Effector memory CD8-positive, alpha-beta T cell (primary cell): ENCODE data around the gene ZNHIT1.

ENCODE experiments used
- ATAC-seq: fragments of 150-1000 bp; cut with Tn5 transposase; replicated peaks from 2 replicates; pipeline ENCODE4 v1.10.0; 2021; ENCODE audit warnings: mild to moderate bottlenecking, moderate library complexity
- DNase-seq, 3 experiments: peaks; one replicate each; pipeline ENCODE4 v3.0.0; 2021
- H3K27ac Mint-ChIP-seq, 2 donors: one replicate each; pipeline ENCODE4 v1.8.0; 2022; ENCODE audit warnings: mild to moderate bottlenecking in 2 of 2, mixed read lengths in 2 of 2, moderate library complexity in 2 of 2
- H3K27me3 Mint-ChIP-seq, 2 donors: one replicate each; pipeline ENCODE4 v1.8.0; 2022; ENCODE audit warnings: mixed read lengths in 2 of 2
- H3K36me3 Mint-ChIP-seq: one replicate; pipeline ENCODE4 v1.8.0; 2022; ENCODE audit warnings: mild to moderate bottlenecking, moderate library complexity, mixed read lengths; ENCODE audit not compliant: insufficient read depth
- H3K4me1 Mint-ChIP-seq, 2 donors: one replicate each; pipeline ENCODE4 v1.8.0; 2022; ENCODE audit warnings: low read depth in 2 of 2, mixed read lengths in 2 of 2
- H3K4me3 Mint-ChIP-seq, 2 donors: one replicate each; pipeline ENCODE4 v1.8.0; 2022; ENCODE audit warnings: mild to moderate bottlenecking in 2 of 2, mixed read lengths in 2 of 2, moderate library complexity in 2 of 2
- H3K9me3 Mint-ChIP-seq, 2 donors: one replicate each; pipeline ENCODE4 v1.8.0; 2022; ENCODE audit warnings: mixed read lengths in 2 of 2
- total RNA-seq, 9 experiments: gene quantifications; one replicate each; lab custom pipeline; 2026; lab: John Stamatoyannopoulos, UW

The ZNHIT1 gene
- total RNA-seq, result 31.8 to 50.4 (median 41.9) reads per million in 9 experiments

DNA sequence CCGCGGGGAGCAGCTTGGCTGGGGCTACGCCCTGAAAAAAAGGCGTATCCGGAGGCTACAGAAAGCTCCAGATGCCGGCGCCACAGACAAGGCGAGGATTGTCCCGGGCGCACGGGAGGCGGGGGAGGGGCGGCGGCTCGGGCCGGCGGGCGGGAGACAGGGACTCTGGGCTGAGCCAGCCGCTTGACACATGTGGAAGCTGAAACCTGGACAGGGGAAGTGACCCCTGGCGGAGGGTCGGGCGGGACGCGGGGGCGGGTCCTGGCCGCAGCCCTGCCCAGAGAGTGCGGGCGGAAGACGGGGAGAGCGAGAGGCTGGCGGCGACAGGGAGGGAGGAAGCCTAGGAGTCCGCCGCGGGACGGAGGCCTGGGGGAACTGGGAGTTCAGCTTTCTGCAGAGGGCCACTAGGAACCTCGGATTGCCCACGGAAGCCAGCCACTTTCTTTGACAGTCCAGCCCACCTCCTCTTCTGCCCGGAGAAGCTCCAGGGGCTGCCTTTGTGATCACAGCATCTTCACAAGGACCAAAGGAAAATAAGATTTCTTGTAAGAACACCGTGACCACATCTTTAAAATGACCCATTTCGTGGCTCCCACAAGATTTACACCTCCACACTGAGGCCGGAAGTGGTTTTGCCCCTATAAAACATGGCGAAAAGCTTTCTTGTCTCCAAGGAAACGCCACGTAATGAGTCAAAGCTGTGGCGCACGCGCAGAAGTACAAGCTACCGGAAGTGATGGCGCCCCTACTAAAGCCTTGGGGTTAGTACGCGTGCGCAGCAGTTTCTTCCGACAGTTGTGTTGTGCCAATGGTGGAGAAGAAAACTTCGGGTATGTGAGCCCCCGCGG, at the start of gene ZNHIT1, which contains the start of gene PLOD3:
TSS of gene ZNHIT1 (plus strand) at position 778 of the 848 bp plus-strand sequence. CDS start at position 809, 31 bp downstream.
TSS of gene PLOD3 (minus strand) at position 194 of the 848 bp plus-strand sequence. CDS start 307 bp downstream, outside the sequence.
- no peaks in the 10 kb centered on the region for H3K9me3 Mint-ChIP-seq
- peak within 1 kb of the TSS; percentile 98 for H3K27ac Mint-ChIP-seq
- peaks cover 44 to 46% of the 10 kb centered on the region in 2 donors for H3K4me1 Mint-ChIP-seq
- peak within 1 kb of the TSS; percentile 95 for H3K4me3 Mint-ChIP-seq
- ATAC-seq (peak; percentile 85), DNase-seq (peak; percentile 93 to 96 (median 94))
- no peaks in the 10 kb centered on the region for H3K27me3 Mint-ChIP-seq
- peaks cover 43% of the 10 kb centered on the region for H3K36me3 Mint-ChIP-seq

DNA sequence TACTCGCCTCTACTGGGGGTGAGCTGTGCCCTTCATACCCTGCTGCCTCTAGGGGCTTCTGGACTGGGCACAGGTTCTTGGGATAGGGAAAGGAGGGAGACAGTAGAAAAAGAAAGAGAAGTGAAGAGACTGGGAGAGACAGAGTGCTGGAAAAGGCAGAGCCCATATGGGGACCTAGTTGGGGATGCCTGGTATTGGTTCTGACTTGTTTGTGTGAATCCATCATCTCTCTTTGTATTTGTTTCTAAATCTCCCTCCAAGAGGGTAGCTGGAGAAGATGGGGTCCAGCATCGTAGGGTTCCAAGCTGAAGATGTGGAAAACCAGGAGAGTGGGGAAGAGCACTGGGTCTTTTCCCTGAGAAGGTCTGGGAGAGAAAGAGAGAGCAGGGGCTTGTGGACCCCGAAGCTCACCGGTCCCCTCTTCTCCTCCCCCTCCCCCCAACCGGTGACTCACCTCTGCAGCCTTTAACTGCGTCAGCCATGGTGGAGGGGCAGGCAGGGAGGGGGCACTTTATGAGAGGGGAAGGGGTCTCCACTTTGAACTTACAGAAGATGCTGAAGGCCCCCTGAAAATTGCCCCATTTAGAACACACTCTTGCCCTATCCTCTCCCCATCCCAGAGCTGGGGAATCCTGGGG, 49.4 kb upstream of the ZNHIT1 start:
- Mint-ChIP-seq H3K27me3 (peaks cover 76 to 90% of the 10 kb centered on the region in 2 donors), H3K36me3 (peaks cover 29% of the 10 kb centered on the region), H3K9me3 (peaks cover 0 to 4% of the 10 kb centered on the region in 2 donors), H3K4me3 (peak overlapping the region in 1 of 2 donors; percentile 2), H3K4me1 (peaks cover 57 to 59% of the 10 kb centered on the region in 2 donors), H3K27ac (no peak overlapping the region)
- ATAC-seq (no peak), DNase-seq (no peak)

DNA sequence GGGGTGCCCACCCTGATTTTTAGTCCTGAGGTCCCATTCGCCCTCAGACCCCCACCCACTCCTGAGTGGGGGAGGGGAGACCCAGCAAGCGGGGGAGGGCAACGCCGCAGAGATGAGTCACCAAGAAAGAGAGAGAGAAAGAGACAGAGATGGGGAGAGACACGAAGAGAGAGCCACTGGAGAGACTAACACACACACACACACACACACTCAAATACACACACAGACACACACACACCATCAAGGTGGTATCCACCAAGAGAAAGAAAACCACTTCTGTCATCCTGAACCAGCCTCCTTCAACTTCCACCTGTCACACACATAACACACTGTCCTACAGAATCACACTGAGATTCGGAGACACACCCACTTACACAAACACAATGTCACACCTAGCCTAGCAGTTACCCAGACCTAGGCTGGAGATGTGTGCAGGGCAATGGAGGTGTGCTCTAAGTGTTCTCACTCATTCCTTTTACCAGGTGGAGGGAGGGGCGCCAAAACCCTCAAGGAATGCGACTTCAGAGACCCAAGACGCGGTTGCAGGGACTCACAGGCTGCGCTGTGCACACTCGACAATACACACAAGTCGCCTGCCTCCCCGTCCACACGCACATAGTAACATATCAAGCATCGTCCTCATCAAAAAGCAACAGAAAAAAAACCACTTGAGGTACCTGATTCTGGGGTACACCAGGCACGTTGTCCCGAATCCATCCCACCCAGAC, 48.7 kb upstream of the ZNHIT1 start:
- peaks cover 82 to 97% of the 10 kb centered on the region in 2 donors for H3K27me3 Mint-ChIP-seq
- ATAC-seq (peak; percentile 2), DNase-seq (no peak)
- H3K4me3 Mint-ChIP-seq, result peak overlapping the region; percentile 36 to 57
- peaks cover 35% of the 10 kb centered on the region for H3K36me3 Mint-ChIP-seq
- no peak overlapping the region for H3K27ac Mint-ChIP-seq
- peaks cover 63 to 64% of the 10 kb centered on the region in 2 donors for H3K4me1 Mint-ChIP-seq
- H3K9me3 Mint-ChIP-seq, result peaks cover 0 to 4% of the 10 kb centered on the region in 2 donors

DNA sequence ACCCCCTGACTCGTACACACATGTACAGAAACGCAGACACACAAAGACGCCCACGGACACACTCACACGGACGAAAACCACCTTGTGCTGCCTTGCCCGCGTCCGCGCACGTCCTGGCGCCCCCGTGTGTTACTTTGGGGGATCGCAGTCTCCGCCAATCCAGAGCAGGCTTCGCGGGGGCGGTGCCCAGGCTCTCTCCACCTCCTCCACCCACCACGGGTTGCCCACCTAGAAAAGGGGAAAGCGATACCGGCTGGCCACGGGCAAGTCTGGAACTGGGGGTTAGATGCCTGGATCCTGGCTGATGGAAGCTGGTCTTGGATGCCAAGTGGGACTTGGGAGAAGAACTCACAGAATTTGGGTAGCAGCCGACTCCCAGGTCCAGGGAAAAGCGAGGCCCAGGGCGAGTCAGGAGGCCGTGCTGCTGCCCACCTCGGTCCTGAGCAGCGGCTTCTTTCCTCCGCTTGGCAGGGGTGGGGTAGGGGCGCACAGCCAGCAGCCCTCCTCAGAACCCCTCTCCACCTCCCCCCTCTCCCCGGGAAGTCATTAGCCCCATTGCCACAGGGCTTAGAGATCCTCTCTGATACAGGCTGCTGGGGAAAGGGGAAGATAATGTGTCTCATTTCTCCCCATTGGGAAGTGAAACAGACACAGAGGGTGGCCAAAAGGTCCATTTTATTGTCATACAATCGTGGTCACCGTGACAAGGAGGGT, 48.0 kb upstream of the ZNHIT1 start:
- ATAC-seq (peak; percentile 61), DNase-seq (peak; percentile 81 to 84 (median 82))
- H3K9me3 Mint-ChIP-seq, result peaks cover 0 to 4% of the 10 kb centered on the region in 2 donors
- peak overlapping the region; percentile 56 to 57 for H3K4me3 Mint-ChIP-seq
- H3K4me1 Mint-ChIP-seq, result peaks cover 64 to 66% of the 10 kb centered on the region in 2 donors
- H3K36me3 Mint-ChIP-seq, result peaks cover 31% of the 10 kb centered on the region
- H3K27me3 Mint-ChIP-seq, result peaks cover 90 to 100% of the 10 kb centered on the region in 2 donors
- no peak overlapping the region for H3K27ac Mint-ChIP-seq

DNA sequence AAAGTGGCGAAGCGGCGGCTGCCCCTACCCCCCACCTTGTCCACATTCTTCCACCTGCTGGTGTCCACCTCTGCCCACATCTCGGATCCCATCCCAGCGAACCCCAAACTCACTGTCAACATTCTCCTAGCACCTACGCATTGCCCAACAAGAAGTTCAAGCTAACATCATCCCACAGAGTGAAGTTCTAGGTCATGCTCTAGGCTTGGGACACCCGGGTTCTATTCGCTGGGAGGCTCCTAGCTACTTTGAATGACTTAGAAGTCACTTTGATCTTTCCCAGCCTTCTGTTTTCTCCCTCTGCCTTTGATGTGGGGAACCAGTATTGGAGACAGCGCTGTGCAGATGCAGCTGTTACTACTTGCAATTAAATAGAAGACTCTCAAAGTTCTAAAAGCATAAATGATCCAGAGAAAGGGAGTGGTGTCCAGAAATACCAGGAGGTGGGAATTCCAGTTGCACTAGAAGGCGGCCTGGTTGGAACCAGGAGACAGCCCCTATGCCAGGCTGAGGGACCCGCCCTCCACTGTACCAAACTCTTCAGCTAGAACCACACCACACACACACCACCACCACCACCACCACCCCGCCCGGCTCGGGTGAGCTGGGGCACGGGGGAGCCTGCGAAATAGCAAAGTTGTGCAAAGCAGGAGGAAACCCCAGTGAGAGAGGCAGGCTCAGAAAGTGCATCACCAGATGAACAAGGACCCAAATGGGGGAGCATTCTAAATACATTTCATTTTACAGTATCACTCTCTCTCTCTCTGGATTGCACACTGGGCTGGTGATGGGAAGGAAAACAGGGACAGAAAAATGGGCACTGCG, 47.1 kb upstream of the ZNHIT1 start:
- peaks cover 56 to 57% of the 10 kb centered on the region in 2 donors for H3K4me1 Mint-ChIP-seq
- H3K27ac Mint-ChIP-seq, result peak overlapping the region; percentile 3 to 42
- H3K4me3 Mint-ChIP-seq, result peak overlapping the region; percentile 56 to 66

DNA sequence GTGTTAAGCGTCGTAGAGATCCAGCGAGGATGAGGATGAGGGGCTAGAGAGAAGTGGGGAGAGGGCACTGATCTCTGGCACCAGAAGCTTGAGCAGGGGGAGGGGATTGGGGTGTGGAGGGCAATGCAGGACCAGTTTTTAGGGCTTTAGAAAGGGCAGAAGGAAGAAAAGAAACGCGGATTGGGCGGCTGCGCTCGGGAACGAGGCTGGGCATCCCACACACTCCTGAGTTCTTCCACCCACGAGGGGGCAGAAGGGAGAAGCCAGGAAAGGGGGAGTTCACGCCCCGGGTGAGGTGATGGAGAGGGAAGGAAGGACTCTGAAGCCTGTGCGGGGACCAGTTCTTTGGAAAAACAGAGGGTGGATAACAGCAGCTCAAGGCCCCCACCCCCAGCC, 46.5 kb upstream of the ZNHIT1 start:
- Mint-ChIP-seq H3K4me1 (peaks cover 52 to 54% of the 10 kb centered on the region in 2 donors), H3K9me3 (no peaks in the 10 kb centered on the region), H3K27me3 (peaks cover 90 to 100% of the 10 kb centered on the region in 2 donors), H3K27ac (peak overlapping the region; percentile 3 to 42), H3K36me3 (peaks cover 21% of the 10 kb centered on the region), H3K4me3 (peak overlapping the region; percentile 56 to 66)
- ATAC-seq (no peak), DNase-seq (no peak)

More for the DNA sequence above, 47.1 kb upstream of the ZNHIT1 start:
- no peak for DNase-seq
- peaks cover 90 to 100% of the 10 kb centered on the region in 2 donors for H3K27me3 Mint-ChIP-seq
- peaks cover 22% of the 10 kb centered on the region for H3K36me3 Mint-ChIP-seq
- no peak for ATAC-seq
- H3K9me3 Mint-ChIP-seq, result no peaks in the 10 kb centered on the region

DNA sequence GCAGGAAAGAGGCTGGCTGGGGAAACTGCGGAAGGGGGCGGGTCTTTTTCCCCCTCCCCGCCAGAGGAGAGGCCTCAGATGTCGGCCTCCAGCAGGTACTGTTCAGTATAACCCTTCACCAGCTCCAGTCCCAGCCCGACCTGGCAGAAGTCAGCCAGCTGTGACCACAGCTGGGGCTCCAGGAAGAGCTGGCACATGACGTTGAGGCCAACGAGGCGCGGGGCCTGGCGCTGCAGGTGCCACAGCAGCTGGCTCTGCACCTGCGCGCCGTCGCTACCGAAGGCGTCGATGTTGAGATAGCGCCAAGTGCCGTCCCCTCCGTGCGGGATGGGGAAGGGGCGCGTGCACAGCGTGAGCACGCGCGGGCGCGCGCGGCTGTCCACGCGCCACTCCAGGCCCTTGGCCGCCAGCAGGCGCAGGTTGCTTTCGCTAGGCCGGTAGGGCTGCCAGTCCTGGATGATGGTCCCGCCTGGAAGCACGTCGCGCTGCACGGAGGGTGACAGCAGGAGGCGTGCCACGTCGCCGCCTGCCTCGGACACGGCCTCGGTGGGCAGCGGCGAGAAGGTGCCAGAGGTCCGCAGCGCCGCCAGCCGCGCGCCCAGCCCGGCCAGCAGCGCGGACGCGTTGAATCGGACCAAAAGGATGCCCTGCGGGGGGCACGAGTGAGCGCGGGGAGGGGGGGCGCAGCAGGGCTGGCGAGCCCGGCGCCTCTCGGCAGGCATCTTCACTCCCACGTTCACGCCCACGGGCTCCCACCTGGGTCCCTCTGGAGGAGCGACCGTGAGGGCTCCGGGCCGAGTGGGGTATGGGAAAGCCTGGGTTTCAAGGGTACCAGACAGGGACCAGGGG, 45.7 kb upstream of the ZNHIT1 start:
- H3K27ac Mint-ChIP-seq, result no peak overlapping the region
- H3K4me1 Mint-ChIP-seq, result peaks cover 48 to 49% of the 10 kb centered on the region in 2 donors
- H3K4me3 Mint-ChIP-seq, result peak overlapping the region; percentile 56 to 69
- no peaks in the 10 kb centered on the region for H3K9me3 Mint-ChIP-seq
- DNase-seq (no peak), ATAC-seq (peak; percentile 19)
- peaks cover 14% of the 10 kb centered on the region for H3K36me3 Mint-ChIP-seq
- peaks cover 91 to 100% of the 10 kb centered on the region in 2 donors for H3K27me3 Mint-ChIP-seq

DNA sequence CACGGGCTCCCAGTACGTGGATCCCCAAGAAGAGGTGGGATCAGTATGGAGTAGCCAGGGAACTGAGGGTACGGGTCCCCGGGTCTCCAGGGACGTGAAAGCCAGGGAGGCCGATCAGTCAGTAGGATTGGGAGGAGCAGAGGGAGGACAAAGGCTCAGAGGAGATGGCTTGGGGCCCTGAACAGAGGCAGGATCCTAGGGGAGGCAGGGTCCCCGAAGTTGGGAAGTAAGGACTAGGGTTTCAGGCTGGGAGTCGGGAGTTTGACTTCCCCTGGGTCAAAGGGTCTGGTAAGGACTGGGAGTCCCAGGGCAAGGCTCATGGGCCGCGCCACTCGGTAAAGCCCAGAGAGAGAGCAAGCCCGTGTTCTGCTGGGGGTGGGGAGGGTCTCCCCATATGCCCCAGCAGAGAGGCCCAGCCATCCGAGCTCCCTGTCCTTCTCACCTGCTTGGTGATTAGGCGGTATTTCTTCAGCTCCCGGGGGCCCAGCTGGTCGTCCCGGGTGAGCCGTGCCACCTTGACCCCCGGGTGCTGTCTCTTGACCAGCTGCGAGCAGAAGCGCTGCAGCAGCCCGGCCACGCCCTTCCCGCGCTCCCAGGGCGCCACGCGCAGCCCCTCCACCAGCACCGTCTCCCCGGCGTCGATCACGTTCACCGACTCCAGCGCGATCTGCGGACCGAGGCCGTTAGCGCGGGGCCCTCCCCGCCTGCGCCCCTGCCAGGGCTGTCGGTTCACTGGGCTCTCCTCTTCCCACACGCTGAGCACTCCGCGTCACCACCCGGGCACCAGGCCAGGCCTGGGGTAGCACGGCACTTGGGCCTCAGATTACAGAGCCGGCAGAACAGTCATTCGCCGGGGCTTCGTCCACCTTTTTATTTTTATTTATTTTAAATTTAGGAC, 44.9 kb upstream of the ZNHIT1 start:
- Mint-ChIP-seq H3K9me3 (no peaks in the 10 kb centered on the region), H3K36me3 (peaks cover 14% of the 10 kb centered on the region), H3K27me3 (peaks cover 91 to 100% of the 10 kb centered on the region in 2 donors), H3K4me3 (peak overlapping the region; percentile 69), H3K4me1 (peaks cover 44 to 48% of the 10 kb centered on the region in 2 donors), H3K27ac (no peak overlapping the region)
- DNase-seq, result no peak
- ATAC-seq, result peak; percentile 15

DNA sequence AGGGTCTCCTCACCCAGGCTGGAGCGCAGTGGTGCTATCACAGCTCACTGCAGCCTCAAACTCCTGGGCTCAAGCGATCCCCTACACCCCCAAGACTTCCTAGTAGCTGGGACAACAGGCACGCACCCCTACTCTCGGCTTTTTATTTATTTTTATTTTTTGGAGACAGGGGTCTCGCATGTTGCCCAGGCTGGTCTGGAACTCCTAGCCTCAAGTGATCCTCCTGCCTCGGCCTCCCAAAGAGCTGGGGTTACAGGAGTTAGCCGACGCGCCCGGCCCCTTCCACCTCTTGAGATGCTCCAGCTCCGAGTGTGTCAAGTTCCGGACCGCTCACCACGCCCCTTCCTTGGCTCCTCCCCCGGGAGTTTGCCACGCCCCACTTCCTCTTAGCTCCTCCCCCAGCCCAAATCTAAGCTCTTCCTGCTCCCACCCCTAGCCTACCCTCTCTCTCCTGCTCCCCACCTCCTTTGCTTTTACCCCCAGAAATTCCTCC, 44.2 kb upstream of the ZNHIT1 start:
- Mint-ChIP-seq H3K27ac (no peak overlapping the region), H3K27me3 (peaks cover 88 to 100% of the 10 kb centered on the region in 2 donors), H3K4me1 (peaks cover 39 to 44% of the 10 kb centered on the region in 2 donors), H3K4me3 (peak overlapping the region; percentile 69), H3K36me3 (peaks cover 14% of the 10 kb centered on the region), H3K9me3 (no peaks in the 10 kb centered on the region)
- peak; percentile 54 to 69 (median 59) for DNase-seq
- ATAC-seq, result peak; percentile 58

DNA sequence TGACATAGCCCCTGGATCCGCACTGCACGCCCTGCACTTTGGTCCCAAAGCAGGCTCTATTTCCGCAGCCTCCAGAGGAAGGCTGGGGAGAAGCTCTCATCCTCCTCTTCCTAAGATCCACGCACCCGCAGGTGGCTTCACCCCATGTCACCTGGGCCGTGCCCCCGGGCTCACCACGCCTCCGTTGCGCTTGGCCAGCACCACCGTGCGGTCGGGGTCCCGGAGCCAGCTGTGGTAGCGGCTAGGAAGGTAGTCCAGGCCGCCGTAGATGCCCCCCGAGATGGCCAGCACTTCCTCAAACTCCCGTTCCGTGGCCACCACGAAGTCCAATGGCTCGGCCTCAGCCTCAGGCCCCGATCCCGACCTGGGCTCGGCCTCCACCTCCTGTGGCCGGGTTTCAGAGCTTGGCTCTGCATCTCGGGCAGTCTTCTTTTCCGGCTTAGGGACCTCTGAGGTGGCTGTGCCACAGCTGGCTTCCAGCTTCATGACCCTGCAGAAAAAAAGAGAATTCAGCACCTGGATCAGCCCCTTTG, 43.6 kb upstream of the ZNHIT1 start:
- no peak overlapping the region for H3K27ac Mint-ChIP-seq
- peaks cover 38 to 41% of the 10 kb centered on the region in 2 donors for H3K4me1 Mint-ChIP-seq
- H3K9me3 Mint-ChIP-seq, result no peaks in the 10 kb centered on the region

More for the DNA sequence above, 43.6 kb upstream of the ZNHIT1 start:
- H3K4me3 Mint-ChIP-seq, result peak overlapping the region; percentile 69
- peaks cover 88 to 100% of the 10 kb centered on the region in 2 donors for H3K27me3 Mint-ChIP-seq
- DNase-seq (no peak), ATAC-seq (no peak)
- peaks cover 14% of the 10 kb centered on the region for H3K36me3 Mint-ChIP-seq
